GDM1 (cell line): Measurements from ENCODE around the gene FADS1.

Source experiments
- DNase-seq: peaks from one replicate; lab custom pipeline; 2025; lab: John Stamatoyannopoulos, UW

Gene FADS1

GRCh38 chr11:61776561-61777075 is 40.2 kb downstream of the FADS1 start:
- DNase-seq, result peak; percentile 60

- DNase-seq, result no peak
Measured at GRCh38 chr11:61775606-61776554, 40.9 kb downstream of the FADS1 start.

GRCh38 chr11:61775106-61775505 is 41.7 kb downstream of the FADS1 start:
- no peak for DNase-seq

- no peak for DNase-seq
Measured at GRCh38 chr11:61774411-61774810, 42.4 kb downstream of the FADS1 start.

DNA sequence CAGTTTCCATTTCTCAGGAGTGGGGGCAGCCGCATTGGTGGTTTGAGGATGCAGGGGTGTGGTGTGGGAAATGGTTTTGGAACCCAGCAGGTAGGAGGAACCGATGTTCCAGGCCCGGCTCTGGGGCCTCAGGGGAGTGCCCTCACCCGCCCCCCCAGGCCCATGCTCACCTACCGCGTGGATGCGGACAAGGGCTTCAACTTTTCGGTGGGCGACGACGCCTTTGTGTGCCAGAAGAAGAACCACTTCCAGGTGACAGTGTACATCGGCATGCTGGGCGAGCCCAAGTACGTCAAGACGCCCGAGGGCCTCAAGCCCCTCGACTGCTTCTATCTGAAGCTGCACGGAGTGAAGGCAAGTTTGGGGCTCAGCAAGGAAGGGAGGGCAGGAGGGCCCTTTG is 43.0 kb downstream of the FADS1 start:
- no peak for DNase-seq

DNA sequence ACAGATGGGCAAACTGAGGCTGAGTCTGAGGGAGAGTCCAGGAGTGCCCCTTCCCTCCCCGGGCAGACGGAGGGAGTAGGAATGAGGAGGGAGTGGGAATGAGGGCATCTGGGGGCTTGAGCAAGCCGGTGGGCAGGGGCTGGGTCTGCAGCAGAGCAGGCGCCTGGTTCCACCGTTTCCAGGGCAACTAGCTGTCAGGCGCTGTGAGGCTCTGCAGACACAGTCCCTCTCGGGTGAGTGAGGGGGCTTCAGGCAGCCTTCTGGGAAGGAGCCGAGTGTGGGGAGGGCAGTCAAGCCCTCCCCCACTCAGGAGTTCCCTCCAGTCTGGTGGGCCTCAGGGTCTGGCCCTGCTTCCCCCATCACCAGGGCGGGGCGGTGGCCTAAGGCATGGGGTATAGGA is 43.4 kb downstream of the FADS1 start:
- DNase-seq, result no peak

DNA sequence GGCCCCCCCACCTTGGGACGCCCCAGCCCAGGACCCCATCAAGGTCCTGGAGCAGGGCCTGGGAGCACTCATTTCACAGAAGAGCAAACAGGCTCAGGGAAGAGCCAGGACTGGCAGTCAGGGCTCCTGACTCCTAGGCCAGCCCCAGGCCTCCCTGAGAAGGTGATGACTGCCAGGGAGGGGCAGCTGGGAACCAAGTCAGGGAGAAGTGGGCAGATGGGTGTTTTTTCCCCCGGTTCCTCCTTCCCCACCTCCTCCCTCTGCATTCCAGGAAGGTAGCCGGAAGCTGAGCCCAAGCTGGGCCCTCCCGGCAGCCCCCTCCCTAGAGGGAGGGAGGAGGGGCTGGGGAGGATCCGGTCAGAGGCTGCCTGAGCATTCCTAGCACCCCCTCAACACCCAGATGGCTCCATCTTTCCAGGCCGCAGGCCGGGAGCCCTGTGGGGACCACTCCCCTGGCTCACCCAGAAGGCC is 44.8 kb downstream of the FADS1 start:
- no peak for DNase-seq

DNA sequence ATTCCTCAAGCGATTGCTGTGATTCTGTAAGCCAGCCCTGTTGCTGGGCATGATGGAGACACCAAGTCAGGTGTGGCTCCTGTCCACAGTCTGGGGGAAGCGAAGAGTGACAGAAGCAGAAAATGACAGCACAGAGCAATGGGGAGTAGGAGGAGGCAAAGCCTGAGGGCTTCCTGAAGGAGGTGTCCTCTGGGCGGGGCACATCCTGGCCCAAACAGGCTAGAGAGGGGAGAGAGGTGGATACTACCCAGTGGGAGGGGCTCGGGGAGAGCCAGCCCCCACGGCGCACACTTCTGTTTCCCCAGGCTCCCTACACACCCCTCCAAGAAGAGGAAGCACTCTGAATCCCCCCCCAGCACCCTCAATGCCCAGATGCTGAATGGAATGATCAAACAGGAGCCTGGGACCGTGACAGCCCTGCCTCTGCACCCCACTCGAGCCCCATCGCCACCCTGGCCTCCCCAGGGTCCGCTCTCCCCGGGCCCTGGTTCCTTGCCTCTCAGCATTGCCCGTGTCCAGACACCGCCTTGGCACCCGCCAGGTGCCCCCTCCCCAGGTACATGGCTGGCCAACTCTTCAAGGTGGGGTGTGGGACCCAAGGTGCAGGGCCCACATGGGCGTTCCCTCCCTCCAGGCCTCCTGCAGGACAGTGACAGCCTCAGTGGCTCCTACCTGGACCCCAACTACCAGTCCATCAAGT is 45.5 kb downstream of the FADS1 start:
- DNase-seq, result no peak

DNA sequence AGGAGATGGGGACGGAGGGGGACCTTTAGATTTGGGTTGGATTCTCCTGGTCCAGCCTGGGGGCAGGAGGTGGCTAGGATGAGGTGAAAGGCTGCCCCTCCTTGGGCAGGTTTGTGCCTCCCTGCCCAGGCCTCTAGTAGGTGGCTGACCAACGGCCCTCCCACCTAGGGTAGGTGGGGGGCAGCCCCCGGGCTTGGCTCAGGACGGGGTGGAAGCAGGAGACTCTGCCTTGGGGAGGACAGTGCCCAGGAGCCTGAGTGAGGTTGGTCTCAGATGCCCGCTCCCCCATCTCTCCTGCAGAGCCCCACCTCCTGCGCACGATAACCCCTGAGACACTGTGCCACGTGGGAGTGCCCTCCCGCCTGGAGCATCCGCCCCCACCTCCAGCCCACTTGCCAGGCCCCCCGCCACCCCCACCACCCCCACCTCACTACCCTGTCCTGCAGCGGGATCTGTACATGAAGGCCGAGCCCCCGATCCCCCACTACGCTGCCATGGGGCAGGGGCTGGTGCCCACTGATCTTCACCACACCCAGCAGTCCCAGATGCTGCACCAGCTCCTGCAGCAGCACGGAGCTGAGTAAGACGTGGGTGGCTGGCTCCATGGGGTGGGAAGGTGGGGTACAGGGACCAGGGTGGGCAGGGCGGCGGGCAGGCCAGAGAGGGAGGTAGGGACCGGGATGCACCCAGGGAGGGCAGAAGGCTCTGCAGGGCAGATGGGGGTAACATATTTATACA is 46.7 kb downstream of the FADS1 start:
- no peak for DNase-seq

- no peak for DNase-seq
Measured at GRCh38 chr11:61769169-61769920, 47.5 kb downstream of the FADS1 start.

DNA sequence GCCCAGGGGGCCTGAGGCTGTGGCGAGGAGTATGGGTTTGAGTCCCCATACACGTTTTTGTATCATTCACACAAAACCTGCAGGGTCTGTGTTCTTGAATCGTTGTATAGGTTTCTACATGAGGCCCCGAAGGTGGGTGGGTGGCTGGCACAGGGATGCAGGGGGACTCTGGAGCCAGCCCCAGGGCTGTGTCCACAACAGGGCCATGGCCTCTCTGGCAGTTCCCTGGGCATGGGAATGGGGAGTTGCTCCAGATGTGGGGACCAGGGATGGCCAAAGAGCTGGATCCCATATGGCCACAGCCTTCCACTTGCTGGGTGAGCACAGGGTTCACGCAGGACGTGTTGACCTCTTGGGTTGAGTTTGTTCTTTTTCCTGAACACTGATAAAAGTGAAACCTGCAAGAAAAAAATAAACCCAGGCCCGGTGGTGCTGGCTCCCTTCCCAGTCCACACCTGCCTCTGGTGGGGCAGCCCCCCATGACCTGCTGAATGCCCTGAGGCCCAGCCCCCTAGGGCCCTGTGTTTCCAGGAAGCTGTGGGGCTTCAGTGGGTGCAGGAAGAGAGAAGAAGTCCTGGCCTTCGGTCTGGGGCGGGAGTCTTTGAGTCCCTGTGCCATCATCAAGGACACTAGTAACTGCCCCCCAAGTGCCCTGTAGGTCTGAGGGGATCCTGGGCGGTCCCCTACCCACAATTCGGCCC is 48.3 kb downstream of the FADS1 start:
- DNase-seq, result no peak

- no peak for DNase-seq
Measured at GRCh38 chr11:61766353-61766841, 50.4 kb downstream of the FADS1 start.

GRCh38 chr11:61765550-61766253 is 51.1 kb downstream of the FADS1 start:
- no peak for DNase-seq

DNA sequence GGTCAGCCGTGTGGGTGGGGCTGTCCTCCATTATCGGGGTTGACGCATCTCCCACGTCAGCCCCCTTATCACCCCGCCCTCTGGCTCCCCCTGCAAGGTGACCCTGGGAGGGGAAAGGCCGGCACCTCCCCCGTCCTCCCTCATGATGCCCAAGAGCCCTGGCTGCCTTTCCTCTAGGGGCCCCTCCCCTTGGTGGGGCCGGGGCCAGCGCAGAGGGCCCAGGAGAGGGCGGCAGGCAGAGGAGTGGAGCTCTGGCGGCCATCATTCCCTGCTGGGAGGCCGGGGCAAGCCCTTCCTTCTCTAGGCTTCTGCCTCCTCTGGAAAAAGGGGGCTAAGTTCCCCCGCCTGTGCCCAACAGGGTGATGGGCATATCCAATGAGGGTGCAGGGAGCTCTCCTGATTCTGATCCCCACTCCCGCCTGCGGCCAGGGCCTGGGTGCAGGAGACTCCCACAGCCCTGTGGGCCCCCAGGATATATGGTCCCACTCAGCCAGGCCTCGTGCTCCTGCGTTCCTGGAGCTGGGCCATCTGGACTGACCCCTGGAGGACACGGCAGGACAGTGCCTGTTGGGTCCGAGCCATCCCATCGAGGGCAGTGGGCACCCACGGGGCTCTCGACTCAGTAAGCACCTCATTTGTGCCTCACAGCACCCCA is 52.1 kb downstream of the FADS1 start:
- DNase-seq, result no peak

DNA sequence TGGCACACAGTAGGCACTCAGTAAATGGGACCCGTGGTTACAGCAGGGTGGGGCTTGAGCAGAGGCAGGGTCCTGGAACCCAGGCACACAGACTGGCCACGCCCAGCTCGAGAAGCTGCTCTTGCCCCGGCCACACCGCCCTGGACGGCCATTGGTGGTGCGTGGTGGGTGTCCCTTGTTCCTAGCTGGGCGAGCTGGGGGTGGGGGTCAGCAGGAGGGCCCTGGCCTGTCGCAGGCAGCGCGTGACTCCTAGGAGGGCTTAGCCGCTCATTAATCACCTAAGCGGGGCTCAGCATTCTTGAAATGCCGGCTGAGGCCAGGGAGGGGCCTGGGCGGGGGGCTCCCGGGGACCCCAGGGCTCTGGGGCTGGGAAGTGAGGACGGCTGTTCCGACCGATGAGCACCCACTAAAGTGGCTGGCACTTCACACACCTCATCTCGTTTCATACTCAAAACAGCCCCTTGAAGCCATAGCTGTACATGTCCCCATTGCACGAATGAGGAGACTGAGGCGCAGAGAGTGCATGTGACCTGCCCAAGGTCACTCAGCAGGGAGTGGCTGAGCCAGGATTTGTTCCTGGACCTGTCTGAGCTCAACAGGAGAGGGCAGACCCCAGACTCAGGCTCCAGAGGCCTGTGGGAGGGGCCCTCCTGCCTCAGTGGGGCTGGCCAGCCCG is 52.7 kb downstream of the FADS1 start:
- DNase-seq, result no peak

DNA sequence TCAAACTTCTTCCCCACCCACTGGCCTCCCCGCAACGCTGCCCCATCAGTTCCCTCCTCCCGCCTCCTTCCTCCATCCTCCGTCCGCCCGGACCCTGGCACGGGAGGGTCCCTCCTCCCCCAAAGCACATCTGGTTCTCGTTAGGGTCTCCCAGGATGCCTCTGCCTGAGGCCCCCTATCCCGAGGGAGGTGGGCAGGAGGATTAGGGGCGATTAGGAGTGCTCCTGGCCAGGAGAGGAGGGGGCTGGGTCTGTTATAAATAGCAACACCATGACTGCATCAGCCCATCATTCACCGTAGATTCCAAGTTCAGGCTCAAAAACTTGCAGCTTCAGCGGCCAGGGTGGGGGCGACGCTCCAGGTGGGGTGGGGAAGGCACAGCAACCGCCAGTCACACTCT is 54.0 kb downstream of the FADS1 start:
- no peak for DNase-seq

- DNase-seq, result no peak
Measured at GRCh38 chr11:61762223-61762615, 54.6 kb downstream of the FADS1 start.

- DNase-seq, result no peak
Measured at GRCh38 chr11:61761440-61762222, 55.2 kb downstream of the FADS1 start.
